ENCODE measurements around the gene SPDYE6.

Gene SPDYE6

DNA sequence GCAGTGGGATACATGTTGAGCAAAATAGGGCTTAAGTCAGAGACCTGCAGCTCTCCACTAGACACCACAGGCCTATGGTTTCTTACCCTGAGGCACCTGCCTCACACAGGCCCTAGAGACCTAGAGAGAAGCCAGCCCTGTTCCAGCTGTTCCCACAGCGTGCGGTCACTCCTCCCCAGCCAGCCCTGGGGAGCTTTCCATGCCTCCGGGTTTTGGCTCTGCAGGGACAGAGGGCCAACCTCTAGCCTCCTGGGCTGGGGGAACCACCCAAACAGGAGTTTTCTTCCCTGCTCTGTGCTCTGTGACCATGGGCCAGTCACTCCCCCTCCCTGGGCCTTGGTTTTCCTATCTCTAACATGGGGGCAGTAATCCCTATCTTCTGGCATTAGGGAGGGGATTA lies 36.6 kb downstream of the SPDYE6 start:
- no peak overlapping the region for H3K4me3 ChIP-seq (ENCODE audit: low read depth, low read length)
- DNase-seq (ENCODE audit: low read depth) = no peak
- TF ChIP-seq POLR2A (IDR thresholded peaks at IDR 0.05; ENCODE audit: extremely low read depth, insufficient read length) (no peak), MYC (IDR thresholded peaks at IDR 0.05; ENCODE audit: low read depth, low read length) (no peak)
- TF ChIP-seq, protein P1, sequence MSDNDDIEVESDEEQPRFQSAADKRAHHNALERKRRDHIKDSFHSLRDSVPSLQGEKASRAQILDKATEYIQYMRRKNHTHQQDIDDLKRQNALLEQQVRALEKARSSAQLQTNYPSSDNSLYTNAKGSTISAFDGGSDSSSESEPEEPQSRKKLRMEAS (IDR thresholded peaks at IDR 0.05; ENCODE audit: low read depth, low read length) = no peak
- TF ChIP-seq, protein P2, sequence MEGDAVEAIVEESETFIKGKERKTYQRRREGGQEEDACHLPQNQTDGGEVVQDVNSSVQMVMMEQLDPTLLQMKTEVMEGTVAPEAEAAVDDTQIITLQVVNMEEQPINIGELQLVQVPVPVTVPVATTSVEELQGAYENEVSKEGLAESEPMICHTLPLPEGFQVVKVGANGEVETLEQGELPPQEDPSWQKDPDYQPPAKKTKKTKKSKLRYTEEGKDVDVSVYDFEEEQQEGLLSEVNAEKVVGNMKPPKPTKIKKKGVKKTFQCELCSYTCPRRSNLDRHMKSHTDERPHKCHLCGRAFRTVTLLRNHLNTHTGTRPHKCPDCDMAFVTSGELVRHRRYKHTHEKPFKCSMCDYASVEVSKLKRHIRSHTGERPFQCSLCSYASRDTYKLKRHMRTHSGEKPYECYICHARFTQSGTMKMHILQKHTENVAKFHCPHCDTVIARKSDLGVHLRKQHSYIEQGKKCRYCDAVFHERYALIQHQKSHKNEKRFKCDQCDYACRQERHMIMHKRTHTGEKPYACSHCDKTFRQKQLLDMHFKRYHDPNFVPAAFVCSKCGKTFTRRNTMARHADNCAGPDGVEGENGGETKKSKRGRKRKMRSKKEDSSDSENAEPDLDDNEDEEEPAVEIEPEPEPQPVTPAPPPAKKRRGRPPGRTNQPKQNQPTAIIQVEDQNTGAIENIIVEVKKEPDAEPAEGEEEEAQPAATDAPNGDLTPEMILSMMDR (IDR thresholded peaks at IDR 0.05; ENCODE audit: low read depth, low read length) = no peak

DNA sequence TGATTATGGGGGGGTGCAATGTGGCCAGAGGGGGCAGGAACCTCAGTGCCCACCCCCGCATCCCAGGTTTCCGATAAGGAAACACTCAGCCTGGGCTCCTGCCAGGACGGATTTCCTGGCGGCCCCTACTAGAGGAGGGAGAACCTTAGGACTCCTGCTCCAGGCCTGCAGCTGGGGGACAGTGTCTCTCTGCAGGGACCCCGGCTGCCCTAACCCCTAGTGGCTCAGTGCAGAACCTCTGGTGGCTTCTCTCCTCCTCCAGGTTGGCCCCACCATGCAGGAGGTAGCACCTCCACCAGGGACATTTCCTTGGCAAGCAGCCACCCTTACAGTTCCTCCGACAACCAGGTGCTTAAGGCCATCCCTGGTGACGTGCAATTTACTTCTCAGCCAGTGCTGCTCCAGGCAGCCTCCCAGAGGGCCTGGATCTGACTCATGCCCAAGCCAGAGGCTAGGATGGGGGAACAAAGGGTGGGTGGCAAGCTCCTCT lies 37.7 kb downstream of the SPDYE6 start:
- TF ChIP-seq, protein P1 (IDR thresholded peaks at IDR 0.05; ENCODE audit: low read depth, low read length) = no peak
- TF ChIP-seq, protein P2 (IDR thresholded peaks at IDR 0.05; ENCODE audit: low read depth, low read length) = no peak
- TF ChIP-seq MYC (IDR thresholded peaks at IDR 0.05; ENCODE audit: low read depth, low read length) (no peak), POLR2A (IDR thresholded peaks at IDR 0.05; ENCODE audit: extremely low read depth, insufficient read length) (no peak)
- no peak for DNase-seq (ENCODE audit: low read depth)
- no peak overlapping the region for H3K4me3 ChIP-seq (ENCODE audit: low read depth, low read length)

DNA sequence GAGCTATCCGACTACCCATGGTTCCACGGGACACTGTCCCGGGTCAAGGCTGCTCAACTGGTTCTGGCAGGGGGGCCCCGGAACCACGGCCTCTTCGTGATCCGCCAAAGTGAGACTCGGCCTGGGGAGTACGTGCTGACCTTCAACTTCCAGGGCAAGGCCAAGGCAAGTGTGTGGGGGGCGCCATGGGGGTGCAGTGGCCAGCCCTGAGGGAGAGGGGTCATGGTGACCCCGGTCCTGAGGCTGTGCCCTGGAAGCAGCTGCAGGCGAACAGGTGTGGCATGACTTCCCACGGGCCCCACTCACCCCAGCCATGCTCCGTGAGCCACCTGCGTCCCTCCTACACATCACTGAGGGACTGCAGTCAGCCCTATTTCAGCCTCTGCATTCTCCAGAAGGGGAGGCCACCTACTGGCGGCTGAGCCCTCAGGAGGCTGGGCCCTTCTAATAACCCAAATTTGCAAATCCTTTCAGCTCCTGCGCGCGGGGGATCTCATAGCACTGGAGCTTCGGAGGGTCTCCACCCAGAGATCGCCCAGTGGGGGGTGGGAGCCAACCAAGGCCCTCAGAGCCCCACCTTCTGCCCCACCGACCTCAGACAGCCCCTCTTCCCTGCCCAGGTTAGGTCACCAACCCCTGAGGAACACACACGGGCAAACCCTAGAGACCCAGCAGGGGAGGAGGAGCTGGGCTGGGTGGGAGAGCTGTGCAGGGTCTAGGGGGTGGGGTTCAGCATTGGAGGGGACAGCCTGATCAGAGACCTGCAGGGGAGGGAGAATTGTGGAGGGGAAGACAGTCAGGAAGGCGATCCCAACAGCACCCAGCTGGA lies 38.8 kb downstream of the SPDYE6 start:
- DNase-seq (ENCODE audit: low read depth) = peak; percentile 36
- H3K4me3 ChIP-seq (ENCODE audit: low read depth, low read length) = no peak overlapping the region
- TF ChIP-seq, protein P1 (IDR thresholded peaks at IDR 0.05; ENCODE audit: low read depth, low read length) = no peak
- TF ChIP-seq, protein P2 (IDR thresholded peaks at IDR 0.05; ENCODE audit: low read depth, low read length) = peak; percentile 21

DNA sequence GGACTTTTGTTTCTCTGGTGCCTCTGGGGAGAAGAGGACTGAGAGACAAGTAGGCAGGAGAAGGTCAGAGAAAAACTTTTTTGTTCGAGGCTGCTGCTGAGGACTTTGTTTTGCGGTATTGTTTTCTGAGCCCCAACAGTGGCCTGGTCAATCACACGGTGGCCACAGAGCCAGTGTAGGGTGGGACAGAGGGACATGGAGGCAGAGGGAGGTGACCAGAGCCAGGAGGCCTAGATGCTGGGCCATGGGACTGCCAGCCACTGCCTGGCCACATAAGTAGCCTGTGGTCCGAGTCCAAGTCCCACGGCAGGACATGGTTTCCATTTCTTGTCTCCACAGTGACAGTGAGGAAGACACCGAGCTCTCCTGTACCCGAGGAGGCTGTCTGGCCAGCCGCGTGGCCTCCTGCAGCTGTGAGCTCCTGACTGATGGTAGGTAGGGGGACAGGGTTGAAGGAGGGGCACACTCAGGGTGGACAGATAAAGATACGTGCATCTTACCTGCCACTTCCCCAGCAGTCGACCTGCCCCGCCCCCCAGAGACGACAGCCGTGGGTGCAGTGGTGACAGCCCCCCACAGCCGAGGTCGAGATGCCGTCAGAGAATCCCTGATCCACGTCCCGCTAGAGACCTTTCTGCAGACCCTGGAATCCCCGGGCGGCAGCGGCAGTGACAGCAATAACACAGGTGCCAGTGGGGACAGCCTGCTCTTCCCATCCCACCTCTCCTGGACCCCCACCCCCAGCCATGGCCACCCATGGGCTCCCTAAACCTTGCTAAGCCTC lies 42.1 kb downstream of the SPDYE6 start:
- no peak overlapping the region for H3K4me3 ChIP-seq (ENCODE audit: low read depth, low read length)
- DNase-seq (ENCODE audit: low read depth) = no peak
- TF ChIP-seq, protein P2 (IDR thresholded peaks at IDR 0.05; ENCODE audit: low read depth, low read length) = no peak
- no peak for TF ChIP-seq POLR2A (IDR thresholded peaks at IDR 0.05; ENCODE audit: extremely low read depth, insufficient read length)
- TF ChIP-seq, protein P1 (IDR thresholded peaks at IDR 0.05; ENCODE audit: low read depth, low read length) = no peak
- TF ChIP-seq MYC (IDR thresholded peaks at IDR 0.05; ENCODE audit: low read depth, low read length) = no peak

DNA sequence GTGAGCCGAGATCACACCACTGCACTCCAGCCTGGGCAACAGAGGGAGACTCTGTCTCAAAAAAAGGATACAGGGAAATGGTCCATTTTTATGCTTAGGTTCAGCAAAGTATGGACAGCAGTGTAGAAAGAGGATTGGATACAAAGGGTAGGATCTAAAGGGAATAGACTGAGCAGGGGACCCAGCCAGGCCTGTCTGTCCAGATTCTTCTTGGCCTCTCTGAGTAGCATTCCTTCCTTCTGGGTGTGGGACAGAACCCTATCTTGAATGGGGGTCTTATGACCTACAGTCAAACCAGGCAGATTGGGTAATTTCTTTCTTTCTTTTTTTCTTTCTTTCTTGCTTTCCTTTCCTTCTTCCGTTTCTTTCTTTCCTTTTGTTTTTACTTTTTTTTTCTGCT lies 43.9 kb downstream of the SPDYE6 start:
- H3K4me3 ChIP-seq (ENCODE audit: low read depth, low read length) = no peak overlapping the region
- no peak for DNase-seq (ENCODE audit: low read depth)
- TF ChIP-seq, protein P1 (IDR thresholded peaks at IDR 0.05; ENCODE audit: low read depth, low read length) = no peak
- TF ChIP-seq MYC (IDR thresholded peaks at IDR 0.05; ENCODE audit: low read depth, low read length) = no peak
- no peak for TF ChIP-seq POLR2A (IDR thresholded peaks at IDR 0.05; ENCODE audit: extremely low read depth, insufficient read length)
- TF ChIP-seq, protein P2 (IDR thresholded peaks at IDR 0.05; ENCODE audit: low read depth, low read length) = no peak
